Measurements from ENCODE around the gene CSF1R.
"Not testable (repeated sequence)": the region's sequence is repeated elsewhere in the genome, so short reads cannot be mapped to it uniquely, and the experiment has no call there.

Gene CSF1R

DNA sequence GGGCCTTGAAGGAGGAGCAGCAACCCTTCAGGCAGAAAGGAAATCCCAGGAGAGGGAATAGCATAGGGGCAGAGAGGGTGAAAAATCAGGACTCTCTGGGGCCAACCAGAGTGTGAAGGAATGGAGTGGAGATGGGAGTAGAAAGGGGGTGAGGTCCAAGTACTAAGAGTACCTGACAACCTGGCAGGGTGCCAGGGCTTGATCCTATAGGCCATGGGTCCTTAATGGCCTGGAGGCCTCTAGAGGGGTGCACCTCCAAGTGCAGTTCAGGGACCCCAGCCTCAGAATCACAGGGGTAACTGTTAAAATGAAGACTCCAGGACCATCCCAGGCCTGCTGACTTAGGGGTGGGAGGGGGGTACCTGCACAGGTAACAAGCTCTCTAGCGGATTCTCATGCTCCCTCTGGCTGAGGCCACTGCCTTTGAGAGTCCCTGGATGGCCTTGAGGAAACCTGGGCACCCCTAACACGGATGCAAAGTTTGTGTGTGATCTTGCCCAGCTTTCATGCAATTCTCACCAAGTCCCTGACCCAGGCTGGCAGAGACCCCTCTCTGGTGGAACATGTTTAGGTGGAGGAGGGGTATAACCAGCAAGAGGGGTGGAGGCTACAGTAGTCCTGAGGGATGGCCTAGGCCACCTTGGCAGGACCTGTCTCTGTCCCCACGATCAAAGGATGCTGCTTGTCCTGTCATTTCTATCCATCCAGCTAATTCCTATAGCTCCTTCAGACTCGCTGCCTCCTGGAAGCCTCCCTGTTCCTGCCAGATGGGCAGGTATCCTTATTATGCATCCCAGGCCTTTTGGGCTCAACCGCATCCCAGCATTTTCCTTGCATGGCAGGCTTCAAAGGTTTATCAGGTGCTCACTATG lies 17.6 kb upstream of the CSF1R start:
- DNase-seq = no peak

- DNase-seq = no peak
Measured at GRCh38 chr5:150101023-150101422, 14.7 kb upstream of the CSF1R start.

GRCh38 chr5:150097152-150097551 lies 10.8 kb upstream of the CSF1R start:
- DNase-seq = no peak

DNA sequence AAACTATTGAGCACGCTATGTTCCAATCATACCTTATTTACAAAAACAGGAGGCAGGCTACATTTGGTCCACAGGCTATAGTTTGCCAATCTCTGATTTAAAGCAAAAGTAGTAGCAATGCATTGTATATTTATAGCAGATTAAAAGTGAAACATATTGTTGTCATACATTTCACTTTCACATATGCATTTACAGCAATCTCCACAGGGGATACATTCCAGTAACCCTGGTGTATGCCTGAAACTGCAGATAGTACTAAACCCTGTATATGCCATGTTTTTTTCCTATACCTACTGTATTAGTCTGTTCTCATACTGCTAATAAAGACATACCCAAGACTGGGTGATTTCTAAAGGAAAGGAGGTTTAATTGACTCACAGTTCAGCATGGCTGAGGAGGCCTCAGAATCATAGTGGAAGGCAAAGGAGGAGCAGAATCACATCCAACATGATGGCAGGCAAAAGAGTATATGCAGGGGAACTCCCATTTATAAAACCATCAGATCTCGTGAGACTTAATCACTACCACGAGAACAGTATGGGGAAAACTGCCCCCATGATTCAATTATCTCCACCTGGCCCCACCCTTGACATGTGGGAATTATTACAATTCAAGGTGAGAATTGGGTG lies 5.9 kb upstream of the CSF1R start:
- no peak for DNase-seq

GRCh38 chr5:150085191-150085912 lies 1.0 kb downstream of the CSF1R start:
- DNase-seq = no peak

- not testable (repeated sequence) for DNase-seq
Measured at GRCh38 chr5:150084754-150085153, 1.6 kb downstream of the CSF1R start.

GRCh38 chr5:150082889-150083288 lies 3.5 kb downstream of the CSF1R start:
- DNase-seq = no peak

GRCh38 chr5:150082374-150082773 lies 4.0 kb downstream of the CSF1R start:
- no peak for DNase-seq

DNA sequence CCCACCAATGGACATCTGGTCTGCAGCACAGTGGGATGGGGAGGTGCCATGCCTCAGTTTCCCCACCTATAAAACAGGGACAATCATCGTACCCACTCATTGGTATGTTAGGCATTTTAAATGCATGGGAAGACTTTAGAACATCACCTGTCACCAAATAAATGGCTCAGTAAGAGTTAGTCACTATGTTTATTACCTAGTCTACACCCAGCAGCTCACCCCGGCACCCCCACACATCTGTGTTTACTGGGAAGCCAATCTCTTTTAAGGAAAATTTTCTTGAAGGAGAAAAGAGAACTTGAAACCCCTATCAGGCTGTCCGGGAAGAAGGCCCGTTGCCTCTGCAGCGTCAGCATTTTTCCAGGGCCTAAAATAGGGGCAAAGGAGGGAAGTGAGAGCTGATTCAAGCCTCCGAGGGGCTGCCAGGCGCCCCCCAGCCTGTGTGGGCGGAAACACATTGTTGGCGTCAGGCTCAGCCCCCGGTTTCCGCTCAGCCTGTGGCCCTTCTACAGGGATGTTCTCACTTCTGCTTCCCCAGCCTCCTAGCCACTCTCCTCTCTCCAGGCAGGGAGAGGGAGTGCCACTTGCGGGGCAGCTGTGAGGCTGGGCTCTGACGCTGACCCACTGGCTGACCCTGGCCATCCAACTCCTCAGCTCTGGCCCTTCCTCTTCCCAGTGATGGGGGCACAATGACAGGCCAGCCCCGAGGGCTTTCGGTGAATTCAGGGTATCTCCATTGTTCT lies 4.6 kb downstream of the CSF1R start:
- no peak for DNase-seq

- DNase-seq = no peak
Measured at GRCh38 chr5:150080696-150081435, 5.5 kb downstream of the CSF1R start.

DNA sequence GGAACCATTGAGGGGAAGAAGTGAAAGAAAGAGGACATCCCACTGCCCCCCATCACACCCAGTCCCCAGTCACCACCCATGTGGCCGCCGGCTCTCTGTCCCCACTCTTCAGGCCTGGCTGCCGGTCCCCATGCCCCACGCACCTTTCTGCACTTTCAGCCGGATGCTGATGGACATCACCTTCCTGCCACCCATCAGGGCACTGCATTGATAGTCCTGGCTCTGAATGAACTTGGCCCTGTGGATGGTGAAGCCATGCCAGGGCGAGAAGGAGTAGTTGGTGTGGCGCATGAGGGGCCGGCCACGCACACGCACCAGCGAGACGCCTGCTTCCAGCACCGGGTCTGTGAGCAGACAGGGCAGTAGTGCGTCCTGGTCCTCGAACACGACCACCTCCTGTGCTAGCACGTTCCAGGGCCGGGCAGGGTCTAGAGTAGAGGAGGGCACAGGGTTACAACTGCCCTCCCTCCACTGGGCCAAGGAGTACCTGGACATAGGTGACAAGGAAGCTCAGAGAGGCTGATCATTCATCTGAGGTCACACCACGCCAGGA lies 6.4 kb downstream of the CSF1R start:
- no peak for DNase-seq

DNA sequence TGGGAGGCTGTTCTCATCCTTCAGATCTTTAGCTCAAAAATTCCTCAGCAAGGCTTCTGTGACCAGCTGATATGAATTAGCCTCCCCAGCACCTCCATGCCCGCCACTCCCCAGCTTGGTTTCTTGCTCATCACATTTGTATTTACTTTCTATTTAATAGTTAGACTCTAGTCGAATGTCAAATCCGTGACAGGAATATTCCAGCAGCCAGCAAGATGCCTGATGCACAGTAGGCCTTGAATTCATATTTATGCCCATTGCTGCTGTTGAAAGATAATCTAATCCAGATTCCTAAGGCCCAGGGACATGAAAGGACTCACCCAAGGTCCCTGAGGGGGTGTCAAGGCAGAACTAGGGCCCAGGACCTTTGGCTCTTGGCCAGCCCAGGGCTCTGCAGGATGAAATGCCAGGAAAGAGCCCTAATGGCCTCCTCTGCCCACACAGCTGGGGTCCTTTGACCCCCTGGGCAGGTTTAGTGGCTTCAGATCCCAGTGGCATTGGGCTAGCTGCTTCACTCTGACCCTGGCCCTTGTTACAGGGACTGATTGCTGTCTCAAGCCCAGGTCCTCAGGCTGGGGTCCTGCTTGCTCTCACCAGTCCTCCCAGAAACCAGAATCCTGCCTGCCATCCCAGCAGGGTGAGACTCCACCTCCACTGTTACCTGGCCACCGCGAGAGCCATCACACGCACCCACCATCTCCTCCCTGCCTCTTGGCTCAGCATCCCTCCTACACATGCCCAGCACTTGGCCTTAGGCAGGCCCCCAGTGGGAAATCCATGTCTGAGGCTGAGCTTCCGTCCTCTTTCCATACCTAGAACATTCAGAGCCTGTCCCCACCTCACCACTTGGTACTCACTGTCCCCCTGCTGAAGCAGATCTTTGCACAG lies 7.3 kb downstream of the CSF1R start:
- DNase-seq = no peak

GRCh38 chr5:150077996-150078801 lies 8.2 kb downstream of the CSF1R start:
- DNase-seq = no peak

GRCh38 chr5:150077060-150077459 lies 9.3 kb downstream of the CSF1R start:
- DNase-seq = no peak

DNA sequence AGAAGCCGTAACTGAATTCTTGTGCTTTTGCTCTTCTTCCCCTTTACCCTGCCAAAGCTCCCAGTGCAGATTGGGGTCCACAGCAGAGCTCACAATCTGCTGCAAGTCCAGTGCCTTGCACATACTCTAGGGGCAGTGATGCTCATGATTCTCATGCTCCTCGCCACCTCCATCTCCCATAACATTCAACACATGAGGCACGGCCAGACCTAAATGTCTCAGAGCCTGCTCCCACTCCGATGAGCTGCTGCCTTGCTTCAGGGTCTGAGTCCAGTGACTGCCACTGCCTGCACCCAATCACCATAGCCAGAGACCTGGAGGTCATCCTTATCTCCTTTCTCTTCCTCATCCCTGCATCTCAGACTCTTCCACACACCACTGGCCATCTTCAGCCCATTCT lies 10.5 kb downstream of the CSF1R start:
- DNase-seq = no peak

DNA sequence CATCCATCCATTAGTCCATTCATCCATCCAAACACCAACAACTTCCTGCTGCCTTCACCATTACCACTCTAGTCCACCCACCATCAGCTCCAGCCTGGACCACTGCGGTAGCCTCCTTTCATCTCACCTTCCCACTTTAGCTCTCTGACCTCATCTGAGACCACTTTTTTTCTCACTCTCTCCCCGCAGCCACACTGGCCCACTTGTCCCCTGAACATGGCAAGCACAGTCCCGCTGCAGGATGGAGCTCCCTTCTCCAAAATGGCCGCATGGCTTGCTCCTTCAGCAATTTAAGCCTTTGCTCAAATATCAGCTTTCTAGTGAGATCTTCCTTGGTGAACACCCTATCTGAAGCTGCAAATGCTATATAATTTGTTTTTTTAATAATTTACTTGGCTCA lies 11.1 kb downstream of the CSF1R start:
- DNase-seq = no peak

DNA sequence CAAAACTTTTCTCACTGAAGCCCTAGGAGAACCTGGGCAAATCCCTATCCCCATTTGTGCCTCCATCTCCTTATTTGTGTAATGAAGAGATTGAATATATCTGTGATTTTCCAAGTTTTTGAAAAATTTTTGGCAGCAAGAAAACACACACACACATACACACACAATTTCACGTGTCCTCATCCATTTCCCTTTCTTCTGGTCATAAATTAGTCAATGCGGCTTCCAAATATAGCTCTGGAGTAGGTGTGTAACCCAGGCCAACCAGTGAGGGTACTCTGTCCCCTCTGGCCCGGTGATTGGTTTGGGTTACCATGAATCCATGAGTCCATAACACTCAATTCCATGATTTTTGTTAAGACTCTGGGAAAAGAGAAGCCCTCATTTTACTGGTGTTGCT lies 12.7 kb downstream of the CSF1R start:
- DNase-seq = no peak

GRCh38 chr5:150073086-150073625 lies 13.2 kb downstream of the CSF1R start:
- no peak for DNase-seq

GRCh38 chr5:150070821-150071220 lies 15.5 kb downstream of the CSF1R start:
- DNase-seq = no peak

Data from stimulated activated naive CD4-positive, alpha-beta T cell (primary cell).